ENCODE measurements around the gene CLIP4.

DNA sequence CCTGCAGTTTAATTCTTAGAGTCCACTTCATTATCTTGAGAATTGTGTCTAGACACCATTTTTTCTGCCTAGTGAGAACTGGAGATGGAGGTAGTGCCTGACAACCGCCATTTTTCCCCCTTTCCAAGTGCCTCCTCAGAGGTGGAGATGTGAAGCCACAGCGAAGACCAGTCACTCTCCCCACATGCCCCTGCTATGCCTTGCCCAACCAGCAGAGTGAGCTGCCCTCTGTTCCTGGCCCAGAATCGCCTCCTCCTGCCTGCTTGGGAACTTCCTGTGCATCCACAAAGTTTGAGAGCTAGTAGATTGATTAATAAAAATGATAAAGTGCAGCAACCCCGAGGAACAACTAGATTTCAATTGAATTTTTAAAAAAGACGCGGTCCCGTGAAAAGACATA lies 123.3 kb downstream of the CLIP4 start:
- peak; percentile 53 for TF ChIP-seq CTCF (IDR thresholded peaks at IDR 0.05; ENCODE audit: low read depth, low read length, poor library complexity, severe bottlenecking)
- no peak for TF ChIP-seq EZH2phosphoT487 (IDR thresholded peaks at IDR 0.05; ENCODE audit: borderline replicate concordance, low read length)
